ENCODE data around the gene RAD17.
"Not testable (repeated sequence)": the region's sequence is repeated elsewhere in the genome, so short reads cannot be mapped to it uniquely, and the experiment has no call there.

DNA sequence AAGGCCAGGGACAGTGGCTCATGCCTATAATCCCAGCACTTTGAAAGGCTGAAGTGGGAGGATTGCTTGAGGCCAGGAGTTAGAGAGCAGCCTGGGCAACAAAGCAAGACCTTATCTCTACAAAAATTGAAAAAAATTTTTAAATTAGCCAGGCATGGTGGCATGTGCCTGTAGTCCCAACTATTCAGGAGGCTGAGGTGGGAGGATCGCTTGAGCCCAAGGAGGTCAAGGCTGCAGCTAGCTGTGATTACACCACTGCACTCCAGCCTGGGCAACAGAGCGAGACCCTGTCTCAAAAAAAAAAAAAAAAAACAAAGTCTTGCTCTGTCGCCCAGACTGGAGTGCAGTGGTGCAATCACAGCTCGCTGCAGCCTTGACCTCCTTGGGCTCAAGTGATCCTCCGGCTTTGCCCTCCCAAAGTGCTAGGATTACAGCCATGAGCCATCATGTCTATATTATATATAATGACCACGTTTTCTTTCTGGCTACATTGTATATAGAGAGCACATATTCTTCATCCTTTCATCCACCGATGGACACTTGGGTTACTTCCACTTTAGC is 85.9 kb downstream of the RAD17 start:
- TF ChIP-seq, protein P1, sequence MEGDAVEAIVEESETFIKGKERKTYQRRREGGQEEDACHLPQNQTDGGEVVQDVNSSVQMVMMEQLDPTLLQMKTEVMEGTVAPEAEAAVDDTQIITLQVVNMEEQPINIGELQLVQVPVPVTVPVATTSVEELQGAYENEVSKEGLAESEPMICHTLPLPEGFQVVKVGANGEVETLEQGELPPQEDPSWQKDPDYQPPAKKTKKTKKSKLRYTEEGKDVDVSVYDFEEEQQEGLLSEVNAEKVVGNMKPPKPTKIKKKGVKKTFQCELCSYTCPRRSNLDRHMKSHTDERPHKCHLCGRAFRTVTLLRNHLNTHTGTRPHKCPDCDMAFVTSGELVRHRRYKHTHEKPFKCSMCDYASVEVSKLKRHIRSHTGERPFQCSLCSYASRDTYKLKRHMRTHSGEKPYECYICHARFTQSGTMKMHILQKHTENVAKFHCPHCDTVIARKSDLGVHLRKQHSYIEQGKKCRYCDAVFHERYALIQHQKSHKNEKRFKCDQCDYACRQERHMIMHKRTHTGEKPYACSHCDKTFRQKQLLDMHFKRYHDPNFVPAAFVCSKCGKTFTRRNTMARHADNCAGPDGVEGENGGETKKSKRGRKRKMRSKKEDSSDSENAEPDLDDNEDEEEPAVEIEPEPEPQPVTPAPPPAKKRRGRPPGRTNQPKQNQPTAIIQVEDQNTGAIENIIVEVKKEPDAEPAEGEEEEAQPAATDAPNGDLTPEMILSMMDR (IDR thresholded peaks at IDR 0.05; ENCODE audit: extremely low read depth in 1 of 2, insufficient read depth in 1 of 2, low read depth in 1 of 2, low read length in 2 of 2), result not testable (repeated sequence)
- TF ChIP-seq POLR2A (IDR thresholded peaks at IDR 0.05; ENCODE audit: low read depth, low read length); POLR2AphosphoS5 (IDR thresholded peaks at IDR 0.05; ENCODE audit: insufficient read depth, low read depth, low read length); EZH2 (IDR thresholded peaks at IDR 0.05; ENCODE audit: borderline replicate concordance, low read depth, low read length, severe bottlenecking); JUN (IDR thresholded peaks at IDR 0.05; ENCODE audit: borderline replicate concordance, insufficient read depth, insufficient read length, low read depth); FOS (IDR thresholded peaks at IDR 0.05; ENCODE audit: borderline replicate concordance, insufficient read depth, low read length): not testable (repeated sequence)

Measured in endothelial cell of umbilical vein (primary cell).